GM19035 (cell line): ENCODE data around the gene NKD1.

Experiments used
- ATAC-seq: cut with Tn5 transposase; IDR thresholded peaks from one replicate; pipeline ENCODE4 v1.9.1; 2021; ENCODE audit not compliant: unreplicated experiment

The NKD1 gene

GRCh38 chr16:50666658-50667496 lies 118.7 kb downstream of the NKD1 start:
- peak; percentile 79 for ATAC-seq

- ATAC-seq, result no peak
Observed at GRCh38 chr16:50667497-50668367, 119.5 kb downstream of the NKD1 start.

DNA sequence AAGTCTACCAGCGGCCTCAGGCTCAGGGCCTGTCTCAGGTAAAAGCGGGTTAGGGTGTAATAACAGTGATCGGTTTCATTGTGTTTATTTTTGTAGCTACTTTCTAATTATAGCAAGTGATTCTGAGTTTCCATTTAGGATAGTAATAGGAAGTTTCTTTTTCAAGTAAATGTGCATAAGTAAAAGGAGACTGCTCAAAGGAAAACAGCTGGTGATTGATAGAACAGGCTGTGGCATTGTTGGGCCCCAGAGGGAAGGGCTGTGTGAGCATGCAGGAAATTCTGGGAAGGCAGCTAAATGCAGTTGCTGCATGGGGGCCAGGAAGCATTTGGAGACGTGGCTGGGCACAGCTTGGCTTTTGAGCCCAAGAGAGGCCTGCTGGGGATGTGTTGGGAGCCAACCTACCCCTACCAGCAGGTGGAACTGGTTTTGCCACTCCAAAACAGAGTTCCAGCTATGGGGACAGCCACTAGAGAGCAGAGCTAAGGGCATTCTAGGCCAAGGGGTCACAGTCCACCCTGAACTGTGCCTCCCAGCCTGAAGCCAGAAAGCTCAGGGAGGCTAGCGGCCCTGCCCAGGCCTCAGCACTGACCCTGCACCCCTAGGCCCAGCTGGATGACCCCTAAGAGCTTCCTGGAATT lies 120.3 kb downstream of the NKD1 start:
- no peak for ATAC-seq

DNA sequence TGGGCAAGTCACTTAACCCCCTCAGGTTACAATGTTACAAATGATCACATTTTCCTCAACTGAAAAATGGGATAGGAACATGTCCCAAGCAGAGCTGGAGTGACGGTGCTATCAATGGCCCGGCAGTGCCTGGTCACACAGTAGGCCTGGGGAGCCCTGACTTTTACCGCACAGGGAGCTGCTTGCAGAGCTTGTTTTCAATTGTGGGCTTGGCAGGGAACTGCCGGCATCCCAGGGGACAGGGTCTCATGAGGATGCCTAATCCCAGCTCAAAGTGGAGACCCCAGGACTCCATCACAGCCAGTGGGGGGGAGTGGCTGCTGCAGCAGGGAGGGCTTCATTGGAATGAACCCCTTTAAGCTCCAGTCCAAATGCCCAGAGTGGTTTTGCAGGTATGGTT lies 121.5 kb downstream of the NKD1 start:
- ATAC-seq, result no peak

DNA sequence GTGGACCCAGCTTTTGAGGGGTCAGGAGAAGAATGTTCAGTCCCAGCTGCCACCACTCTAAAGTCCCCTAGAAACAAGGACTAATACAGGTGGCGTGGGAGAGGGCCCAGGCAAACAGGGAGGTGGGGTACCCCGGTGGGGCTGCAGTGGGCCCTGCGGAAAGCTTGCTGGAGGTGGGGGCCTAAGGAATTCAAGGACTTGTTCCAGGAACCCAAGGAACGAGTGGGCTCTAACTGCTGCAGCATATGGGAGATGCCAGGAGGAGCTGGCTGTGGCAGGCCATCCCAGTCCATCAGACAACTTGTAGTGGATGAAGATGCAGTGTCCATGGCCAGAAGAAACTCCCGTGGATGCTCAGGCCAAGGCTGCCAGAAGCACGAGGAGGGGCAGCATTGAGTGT lies 122.3 kb downstream of the NKD1 start:
- no peak for ATAC-seq

DNA sequence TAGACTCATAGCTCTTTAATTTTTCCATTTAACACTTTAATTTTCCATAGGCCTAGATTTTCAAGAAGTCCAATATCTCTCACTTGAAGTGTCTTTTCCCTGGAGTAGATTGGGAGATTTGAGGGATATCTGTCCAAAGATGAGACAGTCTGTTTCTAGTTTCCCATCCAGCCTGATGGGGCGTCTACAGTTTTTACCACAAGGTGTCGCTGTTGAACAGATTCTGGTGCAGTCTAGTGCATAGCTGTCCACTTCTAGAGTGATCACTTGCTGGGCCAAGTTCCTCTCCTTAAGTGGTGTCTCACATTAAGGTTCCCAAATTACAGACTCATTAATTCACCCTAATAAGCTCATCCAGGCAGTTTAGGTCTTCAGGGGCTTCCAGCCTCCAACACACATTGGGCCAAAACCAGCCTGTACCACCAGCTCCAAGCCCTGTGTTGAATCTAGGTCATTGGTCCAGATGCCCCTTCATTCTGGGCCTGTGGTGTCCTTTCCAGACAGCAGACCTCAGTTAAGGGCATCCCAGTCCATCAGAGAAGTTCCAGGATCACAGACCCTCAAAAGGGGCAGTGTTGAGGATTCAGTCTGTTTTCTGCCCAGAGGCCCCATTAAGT lies 123.6 kb downstream of the NKD1 start:
- ATAC-seq, result no peak

DNA sequence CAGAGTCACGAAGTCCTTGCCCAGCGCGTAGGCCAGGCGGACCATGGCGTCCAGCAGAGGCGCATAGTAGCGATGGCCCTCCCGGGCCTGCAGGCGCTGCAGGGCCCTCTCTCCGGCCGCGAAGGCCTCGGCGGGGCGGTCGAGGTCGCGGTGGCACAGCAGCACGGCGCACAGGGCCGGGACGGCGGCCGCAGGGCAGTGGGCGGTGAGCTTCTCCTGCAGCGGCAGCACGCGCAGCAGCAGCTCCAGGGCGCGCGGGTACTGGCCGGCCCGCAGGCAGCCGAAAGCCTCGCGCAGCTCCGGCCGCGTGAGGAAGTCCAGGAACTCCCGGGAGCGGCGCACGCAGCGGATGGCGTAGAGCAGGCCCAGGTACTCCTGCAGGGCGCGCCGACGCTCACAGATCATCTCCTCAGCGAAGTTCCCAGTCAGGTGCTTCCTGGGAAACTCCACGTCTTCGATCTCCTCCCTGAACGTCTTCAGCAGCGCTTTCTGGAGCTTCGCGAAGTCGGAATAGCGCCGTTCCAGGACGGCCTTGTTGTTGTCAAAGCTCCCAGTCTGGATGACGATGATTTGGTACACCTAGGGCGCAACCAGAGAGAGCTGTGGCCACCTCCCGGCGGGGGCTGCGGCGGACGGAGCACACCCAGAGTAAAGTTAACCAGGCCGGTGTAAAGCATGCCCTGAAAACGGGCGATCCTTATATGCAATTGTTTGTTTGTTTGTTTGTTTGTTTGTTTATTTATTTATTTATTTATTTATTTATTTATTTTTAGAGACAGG lies 125.5 kb downstream of the NKD1 start:
- ATAC-seq, result no peak

- no peak for ATAC-seq
Observed at GRCh38 chr16:50674831-50675230, 126.6 kb downstream of the NKD1 start.

DNA sequence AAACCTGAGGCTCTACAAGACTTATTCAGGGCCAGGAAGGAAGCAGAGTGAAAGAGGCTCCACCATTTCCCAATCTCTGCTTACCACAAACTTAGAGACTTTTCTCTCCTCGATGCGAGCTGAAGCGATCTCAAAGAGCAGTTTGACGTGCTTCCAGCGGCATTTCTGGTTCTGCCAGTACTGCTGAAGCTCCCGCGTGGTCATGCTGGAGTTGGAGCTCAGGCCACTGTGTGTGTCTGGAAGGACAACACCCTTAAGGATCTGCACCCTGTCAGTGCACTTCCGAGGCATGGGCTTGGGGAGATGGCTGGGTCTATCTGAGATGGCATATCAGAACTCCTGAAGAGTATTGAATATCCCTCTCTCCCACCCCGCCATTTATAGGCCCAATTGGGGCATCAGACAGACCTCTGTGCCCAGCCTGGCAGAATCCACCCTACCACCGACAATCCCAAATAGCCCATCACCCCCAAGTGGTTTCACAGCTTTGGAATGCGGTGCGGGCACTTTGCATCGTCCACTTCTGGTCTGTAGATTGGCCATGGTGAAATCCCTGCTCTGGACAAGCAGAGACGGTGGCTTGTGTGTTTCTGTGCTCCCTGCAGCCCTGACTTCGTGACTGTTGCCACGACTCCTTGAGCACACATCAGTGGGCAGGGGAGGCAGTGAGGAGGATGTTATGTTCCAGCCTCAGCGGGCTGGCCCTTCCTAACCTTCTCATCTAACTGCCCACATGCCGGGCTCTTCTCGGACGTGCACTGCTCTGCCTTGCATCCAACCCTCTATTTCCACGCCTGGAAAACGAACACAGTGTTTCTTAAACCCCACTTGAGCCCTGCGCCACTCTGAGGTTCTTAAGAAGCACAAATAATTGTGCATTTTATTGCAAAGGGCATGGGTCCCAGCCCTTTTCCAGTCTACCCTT lies 127.8 kb downstream of the NKD1 start:
- ATAC-seq, result no peak

DNA sequence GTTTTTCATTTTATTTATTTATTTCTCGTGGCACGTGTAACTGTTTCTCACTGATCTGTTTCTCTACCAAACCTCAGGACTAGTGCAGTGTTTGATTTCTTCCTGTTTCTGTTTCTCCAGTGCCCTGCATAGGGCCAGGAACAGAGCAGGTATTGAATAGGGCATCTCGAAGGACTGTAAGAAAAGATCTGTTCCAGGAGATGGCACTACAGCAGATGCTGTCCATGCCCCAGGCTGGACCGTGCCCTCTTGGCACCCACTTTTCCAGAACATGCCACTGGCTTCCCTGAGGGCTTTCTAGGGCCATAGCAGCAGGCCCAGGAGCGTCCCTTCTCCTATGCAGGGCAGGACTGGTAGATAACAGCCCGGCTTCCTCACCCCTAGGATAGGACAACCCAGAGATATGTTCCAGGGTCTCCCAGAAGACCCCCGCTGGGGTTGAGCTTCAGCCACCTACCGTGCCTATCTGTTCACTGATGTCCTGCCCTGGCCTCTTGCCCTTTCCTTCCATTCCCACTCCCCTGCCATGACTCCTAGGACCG lies 128.6 kb downstream of the NKD1 start:
- no peak for ATAC-seq

- no peak for ATAC-seq
Observed at GRCh38 chr16:50677351-50677750, 129.2 kb downstream of the NKD1 start.

GRCh38 chr16:50678531-50678930 lies 130.3 kb downstream of the NKD1 start:
- ATAC-seq, result no peak

- no peak for ATAC-seq
Observed at GRCh38 chr16:50679266-50679665, 131.1 kb downstream of the NKD1 start.

GRCh38 chr16:50679676-50680555 lies 131.7 kb downstream of the NKD1 start:
- no peak for ATAC-seq

GRCh38 chr16:50680556-50680893 lies 132.3 kb downstream of the NKD1 start:
- no peak for ATAC-seq

GRCh38 chr16:50681021-50681885 lies 133.1 kb downstream of the NKD1 start, which contains the start of gene SNX20:
TSS of gene SNX20 (minus strand) at chr16:50681312. CDS start at chr16:50677526, 3,786 bp downstream.
- ATAC-seq, result peak; percentile 60
